Fibroblast of lung (primary cell): Measurements from ENCODE around the gene CROCC2. TPM values are rescaled to one million over a fixed set of nuclear protein-coding genes. Genes with fewer than 3 reads are reported as not detected.

Source experiments
- DNase-seq, 2 donors: peaks; one replicate each; pipeline versions ENCODE4 v3.0.0 to v3.0.0-alpha.2; 2010; ENCODE audit warnings: low read depth in 2 of 2
- H2AFZ ChIP-seq: 2 replicates; pipeline ENCODE4 v1.5.1; 2012; ENCODE audit warnings: low read length, control low read depth, inconsistent platforms
- H3K27ac ChIP-seq: 2 replicates; pipeline ENCODE4 v1.5.1; 2011; ENCODE audit warnings: low read length, control low read depth; ENCODE audit not compliant: insufficient read depth
- H3K27me3 ChIP-seq: 2 replicates; pipeline ENCODE4 v1.5.1; 2011; ENCODE audit warnings: mild to moderate bottlenecking, low read length; ENCODE audit not compliant: control insufficient read depth, insufficient read depth
- H3K36me3 ChIP-seq: 2 replicates; pipeline ENCODE4 v1.5.1; 2011; ENCODE audit warnings: low read length; ENCODE audit not compliant: control insufficient read depth, insufficient read depth
- H3K4me1 ChIP-seq: 2 replicates; pipeline ENCODE4 v1.5.1; 2011; ENCODE audit warnings: low read length; ENCODE audit not compliant: control insufficient read depth, insufficient read depth; ENCODE audit errors: extremely low read depth
- H3K4me2 ChIP-seq: 2 replicates; pipeline ENCODE4 v1.5.1; 2011; ENCODE audit warnings: low read length, control low read depth; ENCODE audit not compliant: insufficient read depth; ENCODE audit errors: extremely low read depth
- H3K4me3 ChIP-seq, 4 experiments: fragments of 200-600 bp in 1 of 4; sonication (generic) in 1 of 4; replicated peaks in 1 of 4; 2 replicates each; pipeline ENCODE4 v1.5.1; 2011 to 2016; ENCODE audit warnings: low read length in 4 of 4, low read depth in 3 of 4, mild to moderate bottlenecking in 3 of 4, control low read depth in 2 of 4, inconsistent platforms in 1 of 4, mixed read lengths in 1 of 4; ENCODE audit not compliant: insufficient read depth in 1 of 4; ENCODE audit errors: control extremely low read depth in 1 of 4
- H3K79me2 ChIP-seq: 2 replicates; pipeline ENCODE4 v1.5.1; 2012; ENCODE audit warnings: mild to moderate bottlenecking, low read length, inconsistent platforms; ENCODE audit not compliant: control insufficient read depth, insufficient read depth
- H3K9ac ChIP-seq: 2 replicates; pipeline ENCODE4 v1.5.1; 2011; ENCODE audit warnings: mild to moderate bottlenecking, low read length, control low read depth; ENCODE audit not compliant: insufficient read depth
- H3K9me3 ChIP-seq: 2 replicates; pipeline ENCODE4 v1.5.1; 2012; ENCODE audit warnings: low read depth, low read length; ENCODE audit not compliant: control insufficient read depth, insufficient read depth
- H4K20me1 ChIP-seq: 2 replicates; pipeline ENCODE4 v1.5.1; 2011; ENCODE audit warnings: low read length; ENCODE audit not compliant: control insufficient read depth, insufficient read depth; ENCODE audit errors: extremely low read depth
- EZH2 ChIP-seq: IDR thresholded peaks from 2 replicates; pipeline ENCODE4 v1.5.1; 2012; ENCODE audit warnings: low read length, control low read depth, mild to moderate bottlenecking; ENCODE audit errors: missing control alignments
- polyA plus RNA-seq, 2 donors: library from polyadenylated mRNA; depleted of rRNA in 1 of 2; stranded (reverse) in 1 of 2; unstranded in 1 of 2; fragments of >200 nt; gene quantifications; 2 replicates each; pipeline ENCODE4 v1.2.1, GENCODE V29; 2011 to 2012; ENCODE audit warnings: missing spikeins in 1 of 2
- total RNA-seq: library from RNA; depleted of rRNA; stranded (reverse); fragments of >200 nt; gene quantifications from 2 replicates; pipeline ENCODE4 v1.2.1, GENCODE V29; 2014
- TF ChIP-seq, protein P1 (sequence below), 2 donors: IDR thresholded peaks in 1 of 2; conservative IDR thresholded peaks in 1 of 2; 1 replicate in 1 of 2; 2 replicates in 1 of 2; pipeline ENCODE4 v1.5.1; 2011 to 2012; ENCODE audit warnings: low read length in 2 of 2, control low read depth in 1 of 2, inconsistent platforms in 1 of 2, low read depth in 1 of 2, mild to moderate bottlenecking in 1 of 2

The CROCC2 gene
- total and polyA plus RNA-seq, 2 donors (not counting 1 experiment from before 2014, with no cell fraction given): 0.12 to 0.33 TPM

DNA sequence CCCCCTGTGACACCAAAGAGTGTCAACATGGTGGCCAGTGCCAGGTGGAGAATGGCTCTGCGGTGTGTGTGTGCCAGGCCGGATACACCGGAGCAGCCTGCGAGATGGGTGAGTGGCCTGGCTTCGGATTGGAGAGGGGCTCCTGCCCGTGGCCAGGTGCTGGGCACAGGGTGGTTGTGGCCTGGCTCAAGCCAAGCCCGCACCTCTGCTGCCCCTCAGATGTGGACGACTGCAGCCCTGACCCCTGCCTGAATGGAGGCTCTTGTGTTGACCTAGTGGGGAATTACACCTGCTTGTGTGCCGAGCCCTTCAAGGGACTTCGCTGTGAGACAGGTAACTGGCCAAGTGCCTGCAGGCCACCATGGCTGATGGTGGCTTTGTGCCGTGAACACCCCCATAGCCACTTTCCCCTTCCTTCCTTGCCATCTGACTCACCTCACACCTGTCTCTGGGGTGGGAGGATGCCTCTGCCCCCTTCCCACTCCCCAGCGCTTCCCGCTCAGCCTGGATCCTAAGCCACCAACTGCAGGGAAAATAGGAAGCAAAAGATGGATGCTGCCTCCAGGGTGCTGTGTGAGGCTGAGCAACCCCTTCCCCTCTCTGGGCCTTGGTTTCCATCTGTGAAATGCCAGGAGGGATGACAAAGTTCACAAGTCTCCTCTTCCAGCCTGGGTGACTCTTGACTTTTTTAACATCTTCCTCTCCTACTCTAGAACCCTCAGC lies 134.1 kb downstream of the CROCC2 start:
- H3K4me2 ChIP-seq: no peak overlapping the region
- H4K20me1 ChIP-seq: no peaks in the 10 kb centered on the region
- H3K4me3 ChIP-seq: no peak overlapping the region
- H2AFZ ChIP-seq: no peak overlapping the region
- H3K79me2 ChIP-seq: no peaks in the 10 kb centered on the region
- no peak overlapping the region for H3K9ac ChIP-seq
- no peak for DNase-seq
- no peak overlapping the region for H3K27ac ChIP-seq
- H3K27me3 ChIP-seq: no peaks in the 10 kb centered on the region
- H3K4me1 ChIP-seq: no peaks in the 10 kb centered on the region
- TF ChIP-seq, protein P1, sequence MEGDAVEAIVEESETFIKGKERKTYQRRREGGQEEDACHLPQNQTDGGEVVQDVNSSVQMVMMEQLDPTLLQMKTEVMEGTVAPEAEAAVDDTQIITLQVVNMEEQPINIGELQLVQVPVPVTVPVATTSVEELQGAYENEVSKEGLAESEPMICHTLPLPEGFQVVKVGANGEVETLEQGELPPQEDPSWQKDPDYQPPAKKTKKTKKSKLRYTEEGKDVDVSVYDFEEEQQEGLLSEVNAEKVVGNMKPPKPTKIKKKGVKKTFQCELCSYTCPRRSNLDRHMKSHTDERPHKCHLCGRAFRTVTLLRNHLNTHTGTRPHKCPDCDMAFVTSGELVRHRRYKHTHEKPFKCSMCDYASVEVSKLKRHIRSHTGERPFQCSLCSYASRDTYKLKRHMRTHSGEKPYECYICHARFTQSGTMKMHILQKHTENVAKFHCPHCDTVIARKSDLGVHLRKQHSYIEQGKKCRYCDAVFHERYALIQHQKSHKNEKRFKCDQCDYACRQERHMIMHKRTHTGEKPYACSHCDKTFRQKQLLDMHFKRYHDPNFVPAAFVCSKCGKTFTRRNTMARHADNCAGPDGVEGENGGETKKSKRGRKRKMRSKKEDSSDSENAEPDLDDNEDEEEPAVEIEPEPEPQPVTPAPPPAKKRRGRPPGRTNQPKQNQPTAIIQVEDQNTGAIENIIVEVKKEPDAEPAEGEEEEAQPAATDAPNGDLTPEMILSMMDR (conservative IDR thresholded peaks at IDR 0.05 in 1 of 2, IDR thresholded peaks at IDR 0.05 in 1 of 2; ENCODE audit: low read depth in 1 of 2, low read length in 2 of 2): no peak
- TF ChIP-seq EZH2: no peak
- H3K9me3 ChIP-seq: no peaks in the 10 kb centered on the region
- H3K36me3 ChIP-seq: peaks cover 12% of the 10 kb centered on the region

DNA sequence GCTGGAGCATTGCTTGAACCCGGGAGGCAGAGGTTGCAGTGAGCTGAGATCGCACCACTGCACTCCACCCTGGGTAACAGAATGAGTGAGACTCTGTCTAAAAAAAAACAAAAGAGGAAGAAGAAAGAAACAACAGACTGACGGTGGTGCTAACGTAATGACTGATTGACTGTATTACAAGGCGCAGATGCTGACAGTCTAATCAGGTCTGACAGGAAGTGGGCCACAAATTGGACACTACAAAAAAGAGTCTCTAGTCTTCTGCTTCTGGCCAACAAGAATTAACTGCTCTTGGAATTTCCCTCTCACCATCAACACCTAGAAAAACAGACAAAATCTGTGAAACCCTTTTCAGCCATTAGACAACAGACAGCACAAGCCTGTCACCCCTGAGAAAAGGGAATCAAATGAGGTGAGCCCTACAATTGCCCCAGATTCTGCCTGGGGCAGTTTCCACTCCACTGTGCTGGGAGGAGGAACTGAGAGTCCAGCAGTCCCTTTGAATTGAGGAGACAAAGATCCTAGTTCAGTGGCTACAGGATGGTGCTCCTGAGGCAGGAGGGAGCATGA lies 135.5 kb downstream of the CROCC2 start:
- Histone ChIP-seq H3K27me3 (no peaks in the 10 kb centered on the region), H3K4me3 (no peak overlapping the region), H3K4me1 (no peaks in the 10 kb centered on the region), H3K79me2 (no peaks in the 10 kb centered on the region), H3K27ac (no peak overlapping the region), H3K9ac (no peak overlapping the region), H3K36me3 (peaks cover 11% of the 10 kb centered on the region), H2AFZ (no peak overlapping the region), H4K20me1 (no peaks in the 10 kb centered on the region), H3K4me2 (no peak overlapping the region), H3K9me3 (no peaks in the 10 kb centered on the region)
- no peak for DNase-seq
- no peak for TF ChIP-seq EZH2
- TF ChIP-seq, protein P1 (conservative IDR thresholded peaks at IDR 0.05 in 1 of 2, IDR thresholded peaks at IDR 0.05 in 1 of 2; ENCODE audit: low read depth in 1 of 2, low read length in 2 of 2): no peak

Other genes with a start within 250 kb of the CROCC2 start
- gene AQP12B, start 223.5 kb upstream of the CROCC2 start, total RNA-seq: not detected in 2 replicates
- not detected in 2 replicates for gene AQP12B, start 223.5 kb upstream of the CROCC2 start, polyA plus RNA-seq
- gene AQP12A, start 214.5 kb upstream of the CROCC2 start, total RNA-seq: not detected in 2 replicates
- gene AQP12A, start 214.5 kb upstream of the CROCC2 start, polyA plus RNA-seq: not detected in 2 replicates
- not detected in 2 replicates for gene KIF1A, start 86.1 kb upstream of the CROCC2 start, total RNA-seq
- 0.01 and 0.05 TPM in 2 replicates for gene KIF1A, start 86.1 kb upstream of the CROCC2 start, polyA plus RNA-seq
- gene AGXT, start 37.5 kb upstream of the CROCC2 start, total RNA-seq: not detected in 2 replicates
- not detected in 2 replicates for gene AGXT, start 37.5 kb upstream of the CROCC2 start, polyA plus RNA-seq
- gene MAB21L4, start 10.2 kb upstream of the CROCC2 start, total RNA-seq: not detected in 2 replicates
- not detected in 2 replicates for gene MAB21L4, start 10.2 kb upstream of the CROCC2 start, polyA plus RNA-seq
- gene SNED1, start 92.3 kb downstream of the CROCC2 start, total RNA-seq: 39.5 and 53.2 TPM in 2 replicates
- 10.1 and 27.2 TPM in 2 replicates for gene SNED1, start 92.3 kb downstream of the CROCC2 start, polyA plus RNA-seq
- 29.0 and 31.7 TPM in 2 replicates for gene MTERF4, start 196.0 kb downstream of the CROCC2 start, total RNA-seq
- gene MTERF4, start 196.0 kb downstream of the CROCC2 start, polyA plus RNA-seq: 35.5 and 38.9 TPM in 2 replicates
- gene PASK, start 243.1 kb downstream of the CROCC2 start, total RNA-seq: 1.5 TPM in 2 replicates
- gene PASK, start 243.1 kb downstream of the CROCC2 start, polyA plus RNA-seq: 1.0 and 2.2 TPM in 2 replicates
- 53.7 and 70.7 TPM in 2 replicates for gene PPP1R7, start 244.1 kb downstream of the CROCC2 start, total RNA-seq
- gene PPP1R7, start 244.1 kb downstream of the CROCC2 start, polyA plus RNA-seq: 141 and 153 TPM in 2 replicates